ENCODE results near the gene ST6GALNAC2.
A peak's percentile ranks its signal among the peaks of the same experiment; 100 is the strongest.
"Not testable (repeated sequence)": the region's sequence is repeated elsewhere in the genome, so short reads cannot be mapped to it uniquely, and the experiment has no call there.

The ST6GALNAC2 gene

GRCh38 chr17:76527430-76528111 is 58.1 kb downstream of the ST6GALNAC2 start:
- DNase-seq (ENCODE audit: low read depth) = no peak

GRCh38 chr17:76527016-76527415 is 58.6 kb downstream of the ST6GALNAC2 start:
- not testable (repeated sequence) for DNase-seq (ENCODE audit: low read depth)

DNA sequence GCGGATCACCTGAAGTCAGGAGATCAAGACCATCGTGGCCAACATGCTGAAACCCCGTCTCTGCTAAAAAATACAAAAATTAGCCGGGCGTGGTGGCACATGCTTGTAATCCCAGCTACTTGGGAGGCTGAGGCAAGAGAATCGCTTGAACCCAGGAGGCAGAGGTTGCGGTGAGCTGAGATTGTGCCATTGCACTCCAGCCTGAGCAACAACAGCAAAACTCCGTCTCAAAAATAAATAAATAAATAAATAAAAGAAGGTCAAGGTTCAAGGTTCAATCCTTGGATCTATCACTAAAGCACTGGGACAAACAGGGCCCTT is 60.2 kb downstream of the ST6GALNAC2 start:
- not testable (repeated sequence) for DNase-seq (ENCODE audit: low read depth)

- DNase-seq (ENCODE audit: low read depth) = no peak
These were observed 60.8 kb downstream of the ST6GALNAC2 start for GRCh38 chr17:76524598-76525512.

- DNase-seq (ENCODE audit: low read depth) = peak; percentile 80
These were observed 62.3 kb downstream of the ST6GALNAC2 start for GRCh38 chr17:76523084-76524037.

- DNase-seq (ENCODE audit: low read depth) = not testable (repeated sequence)
These were observed 64.0 kb downstream of the ST6GALNAC2 start for GRCh38 chr17:76521683-76522082.

GRCh38 chr17:76521262-76521661 is 64.4 kb downstream of the ST6GALNAC2 start:
- DNase-seq (ENCODE audit: low read depth) = no peak

- no peak for DNase-seq (ENCODE audit: low read depth)
These were observed 66.4 kb downstream of the ST6GALNAC2 start for GRCh38 chr17:76519048-76519966.

DNA sequence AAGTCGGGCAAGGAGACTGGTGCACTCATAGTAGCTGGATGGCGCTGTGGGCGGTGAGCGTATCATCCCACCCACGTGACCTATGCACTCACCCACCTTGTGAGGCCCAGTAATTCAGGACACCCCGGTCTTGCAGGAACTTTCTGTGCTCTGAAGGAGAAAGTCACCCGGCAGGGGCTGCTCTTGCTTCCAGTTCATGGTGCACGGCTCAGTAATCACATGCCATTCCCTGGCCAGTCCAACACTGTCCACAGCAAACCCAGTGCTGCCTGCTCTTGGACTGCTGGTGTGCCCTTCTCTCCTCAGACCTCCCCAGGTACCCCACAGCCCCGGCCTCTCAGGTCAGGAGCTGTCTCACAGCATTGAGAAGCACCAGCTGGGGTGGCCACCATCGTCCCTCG is 68.0 kb downstream of the ST6GALNAC2 start:
- DNase-seq (ENCODE audit: low read depth) = no peak
